Measurements from ENCODE around the gene ADORA1.

ADORA1 gene

GRCh38 chr1:203151362-203152157, 24.0 kb downstream of the ADORA1 start:
- no peak for TF ChIP-seq CTCF (IDR thresholded peaks at IDR 0.05; ENCODE audit: insufficient read depth, low read depth, low read length, missing control alignments)
- DNase-seq (ENCODE audit: low read depth), result no peak
- H3K4me3 ChIP-seq (ENCODE audit: low read depth, low read length), result no peak overlapping the region

GRCh38 chr1:203152158-203153034, 24.9 kb downstream of the ADORA1 start:
- TF ChIP-seq CTCF (IDR thresholded peaks at IDR 0.05; ENCODE audit: insufficient read depth, low read depth, low read length, missing control alignments), result no peak
- DNase-seq (ENCODE audit: low read depth), result no peak
- no peak overlapping the region for H3K4me3 ChIP-seq (ENCODE audit: low read depth, low read length)

GRCh38 chr1:203153051-203153988, 25.8 kb downstream of the ADORA1 start:
- no peak for TF ChIP-seq CTCF (IDR thresholded peaks at IDR 0.05; ENCODE audit: insufficient read depth, low read depth, low read length, missing control alignments)
- no peak for DNase-seq (ENCODE audit: low read depth)
- no peak overlapping the region for H3K4me3 ChIP-seq (ENCODE audit: low read depth, low read length)

- TF ChIP-seq CTCF (IDR thresholded peaks at IDR 0.05; ENCODE audit: insufficient read depth, low read depth, low read length, missing control alignments), result no peak
- DNase-seq (ENCODE audit: low read depth), result no peak
- no peak overlapping the region for H3K4me3 ChIP-seq (ENCODE audit: low read depth, low read length)
Measured at GRCh38 chr1:203153989-203154821, 26.7 kb downstream of the ADORA1 start.

- TF ChIP-seq CTCF (IDR thresholded peaks at IDR 0.05; ENCODE audit: insufficient read depth, low read depth, low read length, missing control alignments), result no peak
- no peak for DNase-seq (ENCODE audit: low read depth)
- no peak overlapping the region for H3K4me3 ChIP-seq (ENCODE audit: low read depth, low read length)
Measured at GRCh38 chr1:203156280-203156679, 28.8 kb downstream of the ADORA1 start.

GRCh38 chr1:203158423-203158822, 30.9 kb downstream of the ADORA1 start:
- DNase-seq (ENCODE audit: low read depth), result no peak
- H3K4me3 ChIP-seq (ENCODE audit: low read depth, low read length), result no peak overlapping the region
- no peak for TF ChIP-seq CTCF (IDR thresholded peaks at IDR 0.05; ENCODE audit: insufficient read depth, low read depth, low read length, missing control alignments)
